ENCODE data around the gene ELK3. TPM values are rescaled to one million over a fixed set of nuclear protein-coding genes. Genes with fewer than 3 reads are reported as not detected.
A peak's percentile ranks its signal among the peaks of the same experiment; 100 is the strongest.

ELK3 gene
- total RNA-seq, 1 experiment from 2014 or later, result 52.5 TPM

GRCh38 chr12:96211988-96212387 is 17.8 kb downstream of the ELK3 start:
- no peak for DNase-seq (ENCODE audit: low read depth)

- DNase-seq (ENCODE audit: low read depth), result no peak
These were observed 18.5 kb downstream of the ELK3 start for GRCh38 chr12:96212456-96213375.

DNA sequence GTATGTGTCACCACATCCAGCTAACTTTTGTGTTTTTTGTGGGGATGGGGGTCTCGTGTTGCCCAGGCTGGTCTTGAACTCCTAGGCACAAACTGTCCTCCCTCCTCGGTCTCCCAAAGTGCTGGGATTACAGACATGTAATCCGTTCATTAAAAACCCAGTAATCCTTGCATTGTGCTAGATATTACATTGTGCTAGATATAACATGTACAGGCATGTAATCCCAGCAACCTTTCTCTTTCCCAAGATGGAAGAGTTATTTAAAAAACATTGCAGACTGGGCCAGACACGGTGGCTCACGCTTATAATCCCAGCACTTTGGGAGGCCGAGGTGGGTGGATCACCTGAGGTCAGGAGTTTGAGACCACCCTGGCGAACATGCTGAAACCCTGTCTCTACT is 19.7 kb downstream of the ELK3 start:
- DNase-seq (ENCODE audit: low read depth), result no peak

- DNase-seq (ENCODE audit: low read depth), result no peak
These were observed 21.7 kb downstream of the ELK3 start for GRCh38 chr12:96215919-96216273.

DNA sequence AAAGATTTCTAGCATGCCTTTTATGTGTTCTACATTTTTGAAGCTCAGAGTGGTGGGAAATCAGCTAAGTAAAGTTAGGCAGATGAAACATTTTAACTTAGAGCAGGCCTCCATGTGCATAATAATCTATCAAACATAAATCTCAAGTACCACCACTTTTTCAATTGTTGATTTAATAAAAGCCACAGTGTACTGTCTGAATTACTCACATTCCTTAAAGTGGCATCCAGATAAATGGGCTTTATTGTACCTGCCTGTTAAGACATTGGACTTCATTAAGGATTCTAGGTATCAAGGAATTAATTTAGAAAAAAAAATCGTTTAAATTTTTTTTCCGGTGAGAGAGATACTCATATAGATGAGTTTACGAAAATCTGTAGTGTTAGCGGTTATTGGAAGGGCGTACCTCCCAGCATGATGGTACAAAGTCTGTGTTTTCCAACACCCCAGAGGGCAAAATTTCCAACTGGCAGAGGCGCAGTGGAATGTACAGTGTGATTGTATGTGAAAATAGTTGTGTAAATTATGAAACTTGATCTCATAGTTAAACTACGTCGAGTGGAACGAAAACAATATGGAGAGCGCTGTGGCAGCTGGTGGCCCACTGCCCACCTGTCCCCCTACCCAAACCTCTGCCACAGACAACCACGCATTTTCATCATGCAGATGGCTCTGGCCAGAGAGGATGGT is 25.0 kb downstream of the ELK3 start:
- DNase-seq (ENCODE audit: low read depth), result peak; percentile 15

GRCh38 chr12:96219700-96220206 is 25.6 kb downstream of the ELK3 start:
- DNase-seq (ENCODE audit: low read depth), result peak; percentile 99

DNA sequence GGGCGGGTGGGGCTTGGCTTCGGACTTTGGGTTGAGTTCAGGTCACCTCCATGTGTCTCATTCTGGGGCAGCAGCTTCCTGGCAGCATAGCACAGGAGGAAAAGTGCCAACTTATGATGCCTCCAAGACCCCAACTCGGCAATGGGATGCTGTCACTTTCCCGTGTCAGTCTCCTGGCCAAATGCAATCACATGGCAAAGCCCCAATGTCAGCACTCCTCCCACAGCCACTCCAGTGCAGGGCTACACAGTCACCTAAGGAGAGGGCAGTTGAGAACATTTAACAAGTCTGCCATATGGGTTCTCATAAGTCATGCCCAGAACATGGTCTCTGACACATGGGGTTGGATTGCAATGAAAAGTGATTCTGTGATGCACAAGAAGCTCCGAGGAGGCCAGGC is 26.7 kb downstream of the ELK3 start:
- DNase-seq (ENCODE audit: low read depth), result no peak

DNA sequence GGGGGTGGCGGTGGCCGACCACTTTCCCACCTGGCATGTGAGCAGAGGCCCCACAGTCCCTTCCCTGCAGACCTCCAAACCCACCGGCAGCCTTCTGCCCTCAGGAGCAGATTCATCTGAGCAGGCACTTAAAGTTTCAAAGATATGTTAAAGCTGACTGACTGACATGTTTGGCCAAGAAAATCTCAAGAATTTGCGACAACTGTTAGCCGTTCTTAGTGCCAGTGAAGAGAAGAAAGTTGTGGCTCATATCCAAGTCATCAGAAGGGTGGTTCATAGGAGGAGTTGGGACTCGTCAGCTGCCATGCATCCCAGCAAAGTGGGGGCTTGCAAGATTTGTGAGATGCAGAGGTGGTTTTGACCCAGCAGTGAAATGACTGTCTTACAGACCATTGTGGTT is 27.2 kb downstream of the ELK3 start:
- DNase-seq (ENCODE audit: low read depth), result no peak

- DNase-seq (ENCODE audit: low read depth), result no peak
These were observed 29.4 kb downstream of the ELK3 start for GRCh38 chr12:96223411-96224218.

DNA sequence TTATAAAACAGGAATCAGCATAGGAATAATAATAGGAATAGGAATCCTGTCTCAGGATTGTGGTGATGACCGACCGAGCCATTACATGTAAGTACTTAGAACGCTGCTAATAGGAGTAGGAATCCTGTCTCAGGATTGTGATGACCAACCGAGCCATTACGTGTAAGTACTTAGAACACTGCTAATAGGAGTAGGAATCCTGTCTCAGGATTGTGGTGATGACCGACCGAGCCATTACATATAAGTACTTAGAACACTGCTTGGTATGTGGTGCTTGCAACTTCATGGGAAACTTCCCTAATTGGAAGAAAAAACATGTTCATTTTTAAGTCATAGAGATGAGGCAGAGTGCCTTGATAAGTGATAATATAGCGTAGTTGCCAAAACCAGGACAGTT is 30.0 kb downstream of the ELK3 start:
- no peak for DNase-seq (ENCODE audit: low read depth)

DNA sequence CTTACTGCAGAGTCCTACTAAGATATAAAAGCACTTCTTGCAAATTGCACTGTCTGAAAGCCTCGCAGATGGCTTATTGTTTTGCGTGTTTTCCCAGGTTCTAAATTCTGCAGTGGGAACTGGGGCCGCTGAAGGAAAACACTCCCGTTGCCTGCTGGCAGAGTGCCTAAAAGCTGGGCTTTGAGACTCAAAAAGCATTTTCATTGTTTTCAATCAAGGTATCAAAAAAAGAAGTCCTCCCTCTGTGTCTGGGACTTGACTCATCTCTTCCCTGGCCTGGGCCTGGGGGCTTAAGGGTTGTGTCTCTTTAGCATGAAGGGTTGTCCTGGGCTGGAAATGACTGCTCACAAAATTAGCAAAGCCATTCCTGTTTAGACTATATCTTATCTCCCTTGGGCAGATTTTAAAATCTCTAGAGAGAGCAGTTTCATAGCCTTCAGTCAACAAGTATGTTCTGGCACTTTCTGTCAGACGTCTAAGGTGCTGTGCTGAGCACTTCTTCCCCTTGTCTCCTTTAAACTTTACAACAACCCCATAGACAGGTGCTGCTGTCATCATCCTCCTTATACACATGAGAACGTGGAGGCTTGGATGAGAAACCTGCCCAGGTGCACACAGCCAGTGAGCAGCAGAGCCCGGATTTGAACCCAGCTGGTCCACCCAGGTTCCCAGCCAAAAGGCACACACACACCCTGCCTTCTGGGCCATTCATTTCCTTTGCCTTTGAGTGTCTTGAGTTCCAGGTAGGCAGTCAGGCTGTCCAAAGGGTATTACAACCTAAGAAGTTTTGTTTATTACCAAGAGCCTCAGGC is 31.1 kb downstream of the ELK3 start:
- DNase-seq (ENCODE audit: low read depth), result no peak

- DNase-seq (ENCODE audit: low read depth), result no peak
These were observed 31.8 kb downstream of the ELK3 start for GRCh38 chr12:96225994-96226399.

- no peak for DNase-seq (ENCODE audit: low read depth)
These were observed 32.2 kb downstream of the ELK3 start for GRCh38 chr12:96226401-96226800.

DNA sequence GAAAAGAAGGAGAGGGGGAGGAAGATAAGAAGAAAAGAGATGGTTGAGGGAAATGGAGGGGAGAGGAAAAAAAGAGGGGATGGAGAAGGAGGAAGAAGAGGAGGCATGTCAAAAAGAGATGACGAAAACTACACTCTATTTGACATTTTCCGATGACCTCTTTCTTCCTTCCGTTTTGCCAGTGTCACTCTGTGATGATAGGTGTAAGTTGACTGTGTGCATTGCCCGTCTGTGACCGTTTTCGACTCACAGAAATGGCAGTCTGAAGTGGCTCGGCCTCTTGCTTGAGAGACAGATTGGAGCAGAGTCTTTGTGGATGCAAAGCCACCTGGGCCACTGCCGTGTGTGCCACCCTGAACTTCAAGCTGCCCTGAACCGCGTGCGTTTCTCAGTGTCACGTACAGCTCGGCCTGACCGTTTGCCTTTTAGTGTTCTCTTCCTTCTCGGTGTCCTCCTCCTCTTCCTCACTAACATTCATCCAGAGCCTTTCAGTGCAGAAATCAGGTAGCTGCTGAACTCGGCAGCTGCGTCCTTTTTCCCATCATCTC is 32.7 kb downstream of the ELK3 start:
- no peak for DNase-seq (ENCODE audit: low read depth)

- DNase-seq (ENCODE audit: low read depth), result no peak
These were observed 33.4 kb downstream of the ELK3 start for GRCh38 chr12:96227365-96228106.

DNA sequence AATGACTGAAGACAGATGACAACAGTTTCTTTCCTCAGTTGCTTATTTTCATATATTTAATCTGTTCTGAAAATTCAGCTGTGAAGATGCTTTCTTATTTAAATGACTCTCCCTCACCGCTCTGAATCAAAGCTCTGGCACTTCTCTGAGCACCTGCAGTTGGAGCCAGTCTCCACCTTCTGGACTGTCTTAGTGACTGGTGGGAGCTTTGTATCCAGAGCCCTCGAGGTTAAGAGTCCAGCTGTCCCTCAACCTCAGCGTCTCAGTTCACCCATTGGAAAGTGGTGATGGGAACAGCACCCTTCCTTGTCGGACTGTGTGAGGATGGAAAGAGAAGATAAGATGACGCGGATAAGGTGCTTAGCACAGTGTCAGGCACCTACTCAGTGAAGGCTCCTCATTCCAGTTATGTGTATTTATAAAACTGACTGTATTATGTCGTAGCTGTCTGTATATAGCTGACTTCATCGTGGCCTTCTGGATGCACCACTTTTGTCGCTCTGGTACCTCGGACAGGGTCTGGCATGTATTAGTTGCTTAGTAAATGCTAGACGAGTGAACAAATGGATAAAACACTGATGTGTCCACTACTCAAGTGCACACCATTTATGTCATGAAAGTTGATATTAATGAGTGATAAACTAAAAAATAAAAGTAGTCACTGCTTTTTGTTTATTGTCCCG is 34.5 kb downstream of the ELK3 start:
- no peak for DNase-seq (ENCODE audit: low read depth)

DNA sequence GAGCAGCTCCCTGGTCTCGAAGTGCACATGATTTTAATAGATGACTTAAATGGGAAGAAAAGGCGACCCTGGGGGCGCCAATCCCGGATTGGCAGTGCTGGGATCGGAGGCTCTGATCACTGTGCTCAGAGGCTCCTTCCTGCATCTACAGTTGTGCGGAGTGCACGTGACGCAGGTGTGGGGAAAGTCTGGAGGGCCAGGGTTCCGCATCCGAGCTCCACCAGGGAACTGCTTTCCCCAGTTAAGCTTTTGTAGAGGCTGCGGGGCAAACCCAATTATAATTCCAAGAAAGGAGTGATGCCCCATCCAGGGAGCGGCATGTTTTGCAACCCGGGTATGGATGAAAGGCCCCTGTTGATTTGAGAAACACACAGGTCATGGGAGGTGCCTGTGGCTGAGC is 36.5 kb downstream of the ELK3 start:
- DNase-seq (ENCODE audit: low read depth), result no peak

DNA sequence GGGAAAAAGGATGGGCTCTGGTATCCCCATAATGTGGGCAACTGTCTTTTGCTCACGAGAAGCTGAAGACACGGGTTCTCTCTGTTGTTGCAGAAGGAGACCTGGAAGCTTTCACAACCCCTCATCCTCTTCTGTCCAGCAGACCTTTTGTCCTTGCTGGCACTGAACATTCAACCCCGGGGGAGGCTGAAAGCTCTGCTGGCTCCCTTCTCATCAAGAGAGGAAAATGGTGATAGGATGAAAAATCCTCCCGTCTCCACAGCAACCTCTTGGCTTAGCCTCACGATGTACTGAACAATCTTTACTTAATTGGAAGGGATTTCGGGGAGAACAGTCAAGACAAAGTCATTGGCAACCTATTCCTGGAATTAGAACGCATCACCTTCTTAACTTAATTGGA is 39.0 kb downstream of the ELK3 start:
- DNase-seq (ENCODE audit: low read depth), result no peak

GRCh38 chr12:96233939-96234461 is 39.8 kb downstream of the ELK3 start:
- no peak for DNase-seq (ENCODE audit: low read depth)

Measured in HT1080 (cell line).